ENCODE results near the gene ANGPT4. TPM values are rescaled to one million over a fixed set of nuclear protein-coding genes. Genes with fewer than 3 reads are reported as not detected.

ANGPT4 gene
- total RNA-seq, 1 experiment from 2014 or later = 0.20 TPM

DNA sequence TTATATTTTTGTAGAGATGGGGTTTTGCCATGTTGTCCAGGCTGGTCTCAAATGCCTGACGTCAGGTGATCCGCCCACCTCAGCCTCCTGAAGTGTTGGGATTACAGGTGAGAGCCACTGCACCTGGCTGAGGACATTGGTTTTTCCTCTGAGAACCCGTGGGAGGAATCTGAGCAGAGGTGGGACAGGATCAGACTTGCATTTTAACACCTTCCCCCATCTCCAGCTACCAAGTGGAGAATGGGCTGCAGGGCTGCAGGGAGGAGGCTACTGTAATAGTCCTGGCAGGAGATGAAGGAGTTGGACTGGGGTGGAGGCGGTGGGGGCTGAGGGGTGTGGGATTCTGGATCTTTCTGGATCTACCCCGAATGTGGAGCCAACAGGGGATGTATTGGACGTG, 58.1 kb downstream of the ANGPT4 start:
- H3K27me3 Mint-ChIP-seq (ENCODE audit: low read depth) = no peaks in the 10 kb centered on the region; the same call in 1 of the 2 replicates
- ChIA-PET CTCF (no interaction called here), POLR2A (no interaction called here)
- TF ChIP-seq SOX15 (CRISPR knock-in tag; IDR thresholded peaks at IDR 0.05) (no peak), MXD4 (CRISPR knock-in tag; IDR thresholded peaks at IDR 0.05; ENCODE audit: borderline replicate concordance) (no peak), SMAD3 (CRISPR knock-in tag; IDR thresholded peaks at IDR 0.05; ENCODE audit: borderline replicate concordance) (no peak)
- TF ChIP-seq, protein P1, sequence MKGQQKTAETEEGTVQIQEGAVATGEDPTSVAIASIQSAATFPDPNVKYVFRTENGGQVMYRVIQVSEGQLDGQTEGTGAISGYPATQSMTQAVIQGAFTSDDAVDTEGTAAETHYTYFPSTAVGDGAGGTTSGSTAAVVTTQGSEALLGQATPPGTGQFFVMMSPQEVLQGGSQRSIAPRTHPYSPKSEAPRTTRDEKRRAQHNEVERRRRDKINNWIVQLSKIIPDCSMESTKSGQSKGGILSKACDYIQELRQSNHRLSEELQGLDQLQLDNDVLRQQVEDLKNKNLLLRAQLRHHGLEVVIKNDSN (CRISPR knock-in tag; IDR thresholded peaks at IDR 0.05) = no peak
- no peak overlapping the region for H3K4me3 Mint-ChIP-seq
- H3K4me1 Mint-ChIP-seq = peaks cover 16% of the 10 kb centered on the region
- H3K27ac Mint-ChIP-seq = no peak overlapping the region
- ATAC-seq (no peak), DNase-seq (ENCODE audit: low spot score) (no peak)
- no peaks in the 10 kb centered on the region for H3K36me3 Mint-ChIP-seq
- H3K9me3 Mint-ChIP-seq = no peaks in the 10 kb centered on the region

DNA sequence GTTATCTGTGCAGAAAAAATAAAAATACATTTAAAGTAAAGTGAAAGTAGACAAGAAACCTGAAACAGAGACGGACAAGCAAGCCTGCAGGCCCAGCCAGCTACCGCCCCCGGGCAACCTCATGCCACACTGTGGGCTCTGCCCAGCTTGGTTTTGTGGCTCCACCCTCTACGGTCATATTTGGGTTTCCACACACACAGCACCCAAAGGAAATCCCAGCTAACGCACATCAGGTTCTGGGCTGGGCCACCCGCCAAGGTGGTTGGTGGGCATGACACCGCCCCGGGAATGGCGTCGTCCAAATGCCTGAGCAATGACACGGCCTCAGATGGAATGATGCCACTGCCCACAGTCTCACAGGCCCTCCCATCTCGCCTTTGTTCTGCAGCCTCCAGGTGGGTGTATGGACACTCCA, 59.8 kb downstream of the ANGPT4 start:
- Mint-ChIP-seq H3K36me3 (no peaks in the 10 kb centered on the region), H3K4me3 (no peak overlapping the region), H3K27ac (no peak overlapping the region), H3K4me1 (peaks cover 16% of the 10 kb centered on the region), H3K9me3 (no peaks in the 10 kb centered on the region), H3K27me3 (ENCODE audit: low read depth) (no peaks in the 10 kb centered on the region; the same call in 1 of the 2 replicates)
- DNase-seq (ENCODE audit: low spot score) (no peak), ATAC-seq (no peak)
- TF ChIP-seq CBFB (CRISPR knock-in tag; IDR thresholded peaks at IDR 0.05; ENCODE audit: low read depth) (no peak), FOXJ3 (CRISPR knock-in tag; IDR thresholded peaks at IDR 0.05; ENCODE audit: borderline replicate concordance) (no peak), IRF2 (CRISPR knock-in tag; IDR thresholded peaks at IDR 0.05; ENCODE audit: borderline replicate concordance, low read depth) (no peak), ATF1 (CRISPR knock-in tag; IDR thresholded peaks at IDR 0.05) (no peak), NR2C2 (CRISPR knock-in tag; IDR thresholded peaks at IDR 0.05) (no peak), FOXP1 (CRISPR knock-in tag; IDR thresholded peaks at IDR 0.05; ENCODE audit: borderline replicate concordance) (no peak), ZNF263 (CRISPR knock-in tag; IDR thresholded peaks at IDR 0.05; ENCODE audit: low read depth) (no peak)
- TF ChIP-seq, protein P2, sequence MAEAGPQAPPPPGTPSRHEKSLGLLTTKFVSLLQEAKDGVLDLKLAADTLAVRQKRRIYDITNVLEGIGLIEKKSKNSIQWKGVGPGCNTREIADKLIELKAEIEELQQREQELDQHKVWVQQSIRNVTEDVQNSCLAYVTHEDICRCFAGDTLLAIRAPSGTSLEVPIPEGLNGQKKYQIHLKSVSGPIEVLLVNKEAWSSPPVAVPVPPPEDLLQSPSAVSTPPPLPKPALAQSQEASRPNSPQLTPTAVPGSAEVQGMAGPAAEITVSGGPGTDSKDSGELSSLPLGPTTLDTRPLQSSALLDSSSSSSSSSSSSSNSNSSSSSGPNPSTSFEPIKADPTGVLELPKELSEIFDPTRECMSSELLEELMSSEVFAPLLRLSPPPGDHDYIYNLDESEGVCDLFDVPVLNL (CRISPR knock-in tag; IDR thresholded peaks at IDR 0.05; ENCODE audit: borderline replicate concordance, low read depth) = no peak
- POLR2A ChIA-PET = no interaction called here
- CTCF ChIA-PET = no interaction called here

DNA sequence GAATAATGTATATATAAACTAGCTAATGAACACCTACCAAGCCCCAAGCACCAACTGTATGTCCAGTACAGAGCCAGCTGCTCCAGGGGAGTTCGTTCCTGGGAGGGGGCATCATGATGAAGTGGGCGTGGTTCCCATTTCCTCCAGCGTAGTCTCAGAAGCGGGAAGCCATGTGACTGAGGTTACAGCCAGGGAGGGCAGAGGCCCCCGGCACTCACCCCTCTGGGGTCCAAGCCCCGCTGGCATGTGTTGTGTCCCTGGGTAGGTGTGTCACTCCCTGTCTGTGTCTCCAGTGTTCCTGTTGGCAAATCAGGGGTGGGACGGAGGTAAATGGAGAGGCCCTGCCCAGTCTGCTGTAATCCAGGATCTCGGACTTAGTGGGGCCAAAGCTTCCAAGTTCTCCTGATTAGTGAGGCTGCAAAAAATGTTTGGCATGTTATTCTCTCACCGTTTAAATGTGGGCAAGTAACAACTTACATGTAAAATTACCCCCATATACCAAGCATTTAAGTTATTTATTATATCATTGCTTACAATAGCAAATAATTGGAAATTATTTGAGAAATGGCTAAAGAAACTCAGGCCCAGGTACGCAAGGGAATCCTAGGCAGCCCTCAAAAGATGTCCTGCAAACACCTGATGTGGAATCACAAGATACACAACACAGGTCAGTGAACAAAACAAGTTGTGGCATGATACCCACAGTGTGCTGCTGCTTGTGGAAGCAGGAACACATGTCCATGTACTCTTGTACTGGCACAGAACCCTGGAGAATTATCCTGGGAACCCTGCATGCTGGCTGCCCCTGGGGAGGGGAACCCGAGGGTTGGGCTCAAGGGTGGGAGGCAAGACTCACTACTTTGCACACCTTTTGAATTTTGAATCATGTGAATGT, 60.4 kb downstream of the ANGPT4 start:
- Mint-ChIP-seq H3K27ac (no peak overlapping the region), H3K4me1 (peaks cover 10% of the 10 kb centered on the region), H3K27me3 (ENCODE audit: low read depth) (no peaks in the 10 kb centered on the region; the same call in 1 of the 2 replicates), H3K36me3 (no peaks in the 10 kb centered on the region), H3K4me3 (no peak overlapping the region), H3K9me3 (no peaks in the 10 kb centered on the region)
- no peak for ATAC-seq
- no peak for TF ChIP-seq ELF4 (CRISPR knock-in tag; IDR thresholded peaks at IDR 0.05; ENCODE audit: low read depth)
- no peak for TF ChIP-seq ZBTB21 (CRISPR knock-in tag; IDR thresholded peaks at IDR 0.05; ENCODE audit: borderline replicate concordance)
- TF ChIP-seq, protein P3, sequence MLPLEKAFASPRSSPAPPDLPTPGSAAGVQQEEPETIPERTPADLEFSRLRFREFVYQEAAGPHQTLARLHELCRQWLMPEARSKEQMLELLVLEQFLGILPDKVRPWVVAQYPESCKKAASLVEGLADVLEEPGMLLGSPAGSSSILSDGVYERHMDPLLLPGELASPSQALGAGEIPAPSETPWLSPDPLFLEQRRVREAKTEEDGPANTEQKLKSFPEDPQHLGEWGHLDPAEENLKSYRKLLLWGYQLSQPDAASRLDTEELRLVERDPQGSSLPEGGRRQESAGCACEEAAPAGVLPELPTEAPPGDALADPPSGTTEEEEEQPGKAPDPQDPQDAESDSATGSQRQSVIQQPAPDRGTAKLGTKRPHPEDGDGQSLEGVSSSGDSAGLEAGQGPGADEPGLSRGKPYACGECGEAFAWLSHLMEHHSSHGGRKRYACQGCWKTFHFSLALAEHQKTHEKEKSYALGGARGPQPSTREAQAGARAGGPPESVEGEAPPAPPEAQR (CRISPR knock-in tag; IDR thresholded peaks at IDR 0.05) = no peak
- TF ChIP-seq, protein P4, sequence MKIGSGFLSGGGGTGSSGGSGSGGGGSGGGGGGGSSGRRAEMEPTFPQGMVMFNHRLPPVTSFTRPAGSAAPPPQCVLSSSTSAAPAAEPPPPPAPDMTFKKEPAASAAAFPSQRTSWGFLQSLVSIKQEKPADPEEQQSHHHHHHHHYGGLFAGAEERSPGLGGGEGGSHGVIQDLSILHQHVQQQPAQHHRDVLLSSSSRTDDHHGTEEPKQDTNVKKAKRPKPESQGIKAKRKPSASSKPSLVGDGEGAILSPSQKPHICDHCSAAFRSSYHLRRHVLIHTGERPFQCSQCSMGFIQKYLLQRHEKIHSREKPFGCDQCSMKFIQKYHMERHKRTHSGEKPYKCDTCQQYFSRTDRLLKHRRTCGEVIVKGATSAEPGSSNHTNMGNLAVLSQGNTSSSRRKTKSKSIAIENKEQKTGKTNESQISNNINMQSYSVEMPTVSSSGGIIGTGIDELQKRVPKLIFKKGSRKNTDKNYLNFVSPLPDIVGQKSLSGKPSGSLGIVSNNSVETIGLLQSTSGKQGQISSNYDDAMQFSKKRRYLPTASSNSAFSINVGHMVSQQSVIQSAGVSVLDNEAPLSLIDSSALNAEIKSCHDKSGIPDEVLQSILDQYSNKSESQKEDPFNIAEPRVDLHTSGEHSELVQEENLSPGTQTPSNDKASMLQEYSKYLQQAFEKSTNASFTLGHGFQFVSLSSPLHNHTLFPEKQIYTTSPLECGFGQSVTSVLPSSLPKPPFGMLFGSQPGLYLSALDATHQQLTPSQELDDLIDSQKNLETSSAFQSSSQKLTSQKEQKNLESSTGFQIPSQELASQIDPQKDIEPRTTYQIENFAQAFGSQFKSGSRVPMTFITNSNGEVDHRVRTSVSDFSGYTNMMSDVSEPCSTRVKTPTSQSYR (CRISPR knock-in tag; IDR thresholded peaks at IDR 0.05) = no peak
- CTCF ChIA-PET = no interaction called here
- DNase-seq (ENCODE audit: low spot score) = no peak
- POLR2A ChIA-PET = no interaction called here

Data from WTC11 (cell line).